Stromal cell of bone marrow (primary cell): ENCODE measurements around the gene CDC14A.
A peak's percentile ranks its signal among the peaks of the same experiment; 100 is the strongest.
"Not testable (repeated sequence)": the region's sequence is repeated elsewhere in the genome, so short reads cannot be mapped to it uniquely, and the experiment has no call there.

Source experiments
- DNase-seq: peaks from one replicate; pipeline ENCODE4 v3.0.0-alpha.2; 2012; ENCODE audit warnings: low read depth

CDC14A gene

DNA sequence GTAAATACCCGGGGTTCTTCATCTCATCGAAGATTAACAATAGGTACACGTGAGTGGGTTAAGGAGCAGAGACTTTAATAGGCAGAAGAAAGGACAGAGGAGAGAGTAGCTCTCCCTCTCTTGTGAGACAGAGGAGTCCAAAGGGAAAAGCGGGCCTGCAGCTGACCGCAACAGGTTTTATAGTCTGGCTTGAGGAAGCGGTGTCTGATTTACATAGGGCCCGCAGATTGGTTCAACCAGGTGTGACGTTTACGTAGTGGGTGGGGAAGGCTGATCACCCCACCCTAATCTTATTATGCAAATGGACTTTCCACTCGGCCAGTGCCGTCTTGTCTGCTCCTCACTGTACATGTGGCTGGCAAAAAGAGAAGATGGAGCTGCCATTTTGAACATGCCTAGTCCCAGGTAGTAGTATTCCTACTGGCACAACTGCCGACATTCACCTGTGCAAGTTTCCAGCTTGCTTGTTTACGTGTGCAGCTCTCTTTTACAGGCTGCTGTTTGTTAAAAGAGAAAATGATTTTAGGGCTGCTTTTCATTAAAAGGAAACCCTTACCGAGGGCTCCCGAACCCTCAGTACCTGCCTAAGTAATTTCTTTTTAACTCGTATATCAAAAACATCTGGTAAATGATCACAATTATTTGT lies 10.6 kb downstream of the CDC14A start:
- DNase-seq, result no peak

DNA sequence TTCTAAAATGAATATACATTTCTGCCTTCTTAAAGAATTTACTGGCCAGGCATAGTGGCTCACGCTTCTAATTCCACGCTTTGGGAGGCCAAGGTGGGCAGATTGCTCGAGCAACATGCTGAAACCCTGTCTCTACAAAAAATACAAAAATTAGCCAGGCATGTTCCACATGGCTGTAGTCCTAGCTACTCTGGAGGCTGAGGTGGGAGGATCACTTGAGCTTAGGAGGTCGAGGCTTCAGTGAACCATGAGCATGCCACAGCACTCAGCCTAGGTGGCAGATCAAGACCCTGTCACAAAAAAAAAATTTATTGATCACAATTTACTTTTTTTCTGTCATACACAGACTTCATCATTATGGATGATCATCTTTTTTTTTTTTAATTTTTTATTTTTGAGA lies 11.5 kb downstream of the CDC14A start:
- no peak for DNase-seq

DNA sequence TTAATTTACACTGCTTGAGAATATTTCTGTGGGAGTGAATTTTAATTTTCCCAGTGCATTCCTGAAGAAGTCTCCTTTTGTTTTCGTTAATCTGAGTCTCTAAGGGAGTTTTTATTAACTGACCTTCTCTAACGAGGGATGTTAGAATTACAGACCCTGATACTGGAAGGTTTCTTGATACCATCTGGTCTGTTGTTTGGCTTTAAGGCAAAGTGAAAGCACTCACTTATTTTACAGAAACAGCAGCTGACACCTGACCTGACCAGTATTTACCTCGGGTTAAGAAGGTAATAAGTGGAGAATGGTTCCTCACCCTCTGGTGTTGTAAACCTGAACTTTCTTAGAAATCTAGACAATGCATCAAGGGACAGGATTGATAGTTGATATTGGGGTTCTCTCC lies 12.4 kb downstream of the CDC14A start:
- DNase-seq, result no peak

DNA sequence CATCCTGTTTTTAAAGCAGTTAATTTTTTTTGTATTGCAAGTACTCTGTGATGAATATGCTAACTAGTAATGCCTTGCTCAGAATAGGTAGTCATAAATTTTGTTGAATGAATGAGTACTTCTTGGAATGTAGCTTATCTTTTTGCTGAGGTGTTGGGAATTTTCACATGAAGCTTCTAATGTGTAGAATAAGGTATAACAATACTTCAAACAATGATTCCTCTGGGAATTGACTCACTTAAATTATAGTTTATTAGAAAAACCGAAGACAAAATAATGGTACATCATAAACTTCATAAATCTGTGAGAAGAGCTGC lies 13.9 kb downstream of the CDC14A start:
- no peak for DNase-seq

DNA sequence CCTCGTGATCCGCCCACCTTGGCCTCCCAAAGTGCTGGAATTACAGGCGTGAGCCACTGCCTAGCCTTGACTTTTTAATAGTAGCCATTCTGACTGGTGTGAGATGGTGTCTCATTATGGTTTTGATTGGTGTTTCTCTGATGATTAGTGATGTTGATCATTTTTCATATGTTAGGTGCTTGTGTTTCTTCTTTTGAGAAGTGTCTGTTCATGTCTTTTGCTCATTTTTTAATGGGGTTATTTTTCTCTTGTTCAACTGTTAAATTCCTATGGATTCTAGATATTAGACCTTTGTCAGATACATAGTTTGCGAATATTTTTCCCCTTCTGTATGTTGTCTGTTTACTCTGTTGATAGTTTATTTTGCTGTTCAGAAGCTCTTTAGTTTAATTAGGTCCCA lies 17.0 kb downstream of the CDC14A start:
- not testable (repeated sequence) for DNase-seq

DNA sequence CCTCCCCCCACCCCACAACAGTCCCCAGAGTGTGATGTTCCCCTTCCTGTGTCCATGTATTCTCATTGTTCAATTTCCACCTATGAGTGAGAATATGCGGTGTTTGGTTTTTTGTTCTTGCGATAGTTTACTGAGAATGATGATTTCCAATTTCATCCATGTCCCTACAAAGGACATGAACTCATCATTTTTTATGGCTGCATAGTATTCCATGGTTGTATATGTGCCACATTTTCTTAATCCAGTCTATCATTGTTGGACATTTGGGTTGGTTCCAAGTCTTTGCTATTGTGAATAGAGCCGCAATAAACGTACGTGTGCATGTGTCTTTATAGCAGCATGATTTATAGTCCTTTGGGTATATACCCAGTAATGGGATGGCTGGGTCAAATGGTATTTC lies 21.6 kb downstream of the CDC14A start:
- not testable (repeated sequence) for DNase-seq

DNA sequence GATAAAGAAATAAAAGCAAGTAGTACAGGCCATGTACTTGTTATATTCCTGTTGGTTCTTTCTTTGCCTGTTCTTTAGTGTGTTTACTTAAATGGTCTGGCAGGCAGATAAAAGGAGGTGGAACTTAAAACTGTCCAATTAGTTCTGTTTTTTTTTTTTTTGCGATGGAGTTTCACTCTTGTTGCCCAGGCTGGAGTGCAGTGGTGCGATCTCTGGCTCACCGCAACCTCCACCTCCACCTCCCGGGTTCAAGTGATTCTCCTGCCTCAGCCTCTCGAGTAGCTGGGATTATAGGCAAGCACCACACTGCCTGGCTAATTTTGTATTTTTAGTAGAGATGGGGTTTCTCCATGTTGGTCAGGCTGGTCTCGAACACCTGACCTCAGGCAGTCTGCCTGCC lies 24.6 kb downstream of the CDC14A start:
- DNase-seq, result not testable (repeated sequence)

DNA sequence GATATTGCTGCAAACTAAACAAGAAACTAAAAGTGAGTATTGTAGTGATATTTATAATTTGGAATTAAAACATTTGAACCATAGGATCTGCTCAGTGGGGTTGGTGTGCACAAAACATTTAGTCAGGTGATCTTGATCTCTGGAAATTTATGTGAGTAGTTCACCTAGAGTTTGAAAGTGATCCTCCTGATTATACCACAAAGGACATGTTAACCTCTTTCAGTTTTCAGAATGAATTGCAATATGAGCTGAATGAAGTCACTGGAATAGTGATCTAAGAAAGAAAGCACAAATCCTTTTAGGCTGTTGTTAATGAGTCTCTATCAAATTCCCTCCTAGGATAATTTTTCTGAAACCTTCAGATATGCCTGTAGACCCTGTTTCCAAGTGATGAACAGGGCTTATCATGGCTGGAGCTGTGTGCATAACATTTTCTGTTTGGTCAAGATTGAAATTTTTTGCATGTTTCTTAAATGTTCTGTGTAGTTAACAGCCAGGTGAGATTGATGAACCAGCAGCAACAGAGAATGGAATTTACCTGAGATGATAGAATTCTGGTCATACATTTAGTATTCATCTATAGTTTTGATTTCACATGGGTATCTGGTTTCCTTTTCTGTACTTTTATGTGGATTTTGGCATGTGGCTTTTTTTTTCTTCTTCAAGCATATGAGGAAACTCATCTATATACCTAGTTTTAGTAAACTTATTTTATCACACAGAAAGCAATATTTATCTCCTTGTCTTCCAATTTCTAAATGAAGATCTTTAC lies 25.5 kb downstream of the CDC14A start:
- DNase-seq, result no peak

DNA sequence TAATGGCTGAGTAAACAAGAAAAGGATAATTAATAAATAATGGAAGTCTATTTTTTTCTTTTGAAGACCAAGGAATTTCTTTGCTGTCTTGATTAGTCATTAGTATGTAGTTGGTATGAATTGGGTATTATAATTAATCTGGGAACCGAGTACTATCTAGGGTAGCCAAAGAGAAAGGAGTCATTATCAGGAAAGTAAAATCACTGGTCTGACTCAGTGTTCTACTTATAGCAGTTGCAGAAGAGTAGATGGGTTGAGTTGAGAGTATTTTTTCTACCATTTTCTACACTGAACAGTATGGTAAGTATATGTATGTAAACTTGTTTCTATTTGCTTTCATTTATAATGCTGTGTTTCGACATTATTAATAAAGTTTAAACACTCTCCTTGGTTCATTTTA lies 26.6 kb downstream of the CDC14A start:
- no peak for DNase-seq

DNA sequence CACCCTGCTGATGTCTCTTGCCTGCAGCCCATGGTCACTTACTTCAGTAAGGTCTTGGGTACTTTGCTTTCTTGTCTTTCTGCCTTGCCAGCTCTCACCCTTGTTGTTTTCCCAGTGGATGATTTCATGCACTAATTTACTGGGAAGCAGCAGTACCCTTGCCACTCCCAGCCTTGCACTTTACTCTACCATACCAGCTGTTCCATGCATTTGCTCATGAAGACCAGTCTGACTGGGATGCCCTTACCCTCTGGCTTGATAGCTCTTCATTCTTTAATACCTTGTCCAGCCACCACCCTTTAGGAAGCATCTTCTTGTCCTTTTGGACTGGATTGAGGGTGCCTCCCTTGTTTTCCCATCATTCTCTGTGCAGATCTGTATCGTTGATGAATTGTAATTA lies 28.3 kb downstream of the CDC14A start:
- DNase-seq, result no peak

DNA sequence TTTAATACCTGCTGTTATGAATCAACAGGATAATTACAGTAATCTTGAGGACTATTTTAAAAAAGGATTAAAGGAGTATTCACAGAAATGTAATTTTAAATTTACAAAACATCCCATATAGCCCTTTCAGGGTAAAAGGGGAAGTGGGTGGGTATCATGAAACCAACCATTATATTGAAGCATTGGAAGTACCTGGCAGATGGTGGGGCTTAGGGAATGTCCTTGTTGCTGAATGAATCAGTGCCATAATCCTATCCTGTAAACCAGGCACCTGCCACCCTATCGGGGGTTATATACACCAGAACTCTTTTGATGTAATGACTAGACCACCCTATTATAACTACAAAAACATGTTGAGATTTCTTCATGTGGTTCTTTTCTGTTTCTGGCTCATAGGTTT lies 30.4 kb downstream of the CDC14A start:
- no peak for DNase-seq

DNA sequence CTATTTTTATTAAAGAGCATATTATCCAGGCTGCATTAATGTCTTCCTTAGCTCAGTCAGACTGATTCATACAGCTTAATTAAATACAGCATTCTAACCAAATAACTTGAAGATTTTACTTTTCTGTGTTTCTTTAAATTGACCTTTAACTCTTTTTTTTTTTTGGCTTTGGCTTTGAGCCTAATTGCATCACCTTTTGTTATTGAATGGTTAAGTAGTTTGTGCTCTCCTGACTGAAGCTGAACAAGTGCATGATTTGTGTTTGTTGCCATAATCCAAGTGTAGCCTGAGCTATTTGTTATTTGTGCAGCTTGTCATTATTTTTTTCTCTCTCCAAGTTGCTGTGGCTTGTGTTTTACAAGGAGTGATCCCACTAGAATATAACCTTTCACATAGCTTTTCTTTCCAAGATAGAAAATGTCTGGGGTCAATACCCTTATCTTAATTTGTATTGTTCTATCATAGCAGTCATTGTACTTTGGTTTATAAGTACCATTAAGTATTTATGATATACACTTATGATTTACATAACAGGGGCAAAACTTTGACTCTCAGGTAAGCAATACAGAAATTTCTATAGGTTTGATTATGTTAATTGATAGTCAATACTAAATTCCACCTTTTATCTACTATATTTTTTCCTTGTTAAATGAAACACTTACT lies 31.6 kb downstream of the CDC14A start:
- no peak for DNase-seq

DNA sequence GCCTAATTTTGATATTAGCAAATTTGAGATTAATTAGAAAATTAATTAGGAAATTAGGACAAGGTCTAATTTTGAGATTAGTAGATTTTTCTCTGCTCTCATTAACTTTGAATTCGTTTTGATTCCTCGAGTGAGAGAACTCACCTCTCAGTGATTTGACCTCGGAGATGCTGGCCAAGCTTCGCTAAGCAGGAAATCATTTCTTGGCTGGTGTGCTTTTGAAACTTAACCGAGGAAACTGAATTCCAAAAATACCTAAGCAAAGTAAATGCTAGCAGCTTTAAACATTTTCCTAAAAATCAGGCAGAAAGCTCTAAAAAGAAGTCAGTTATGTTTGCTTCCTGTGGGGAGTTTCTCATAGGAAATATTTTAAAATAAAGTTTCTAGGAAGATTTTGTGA lies 34.9 kb downstream of the CDC14A start:
- DNase-seq, result peak; percentile 6

DNA sequence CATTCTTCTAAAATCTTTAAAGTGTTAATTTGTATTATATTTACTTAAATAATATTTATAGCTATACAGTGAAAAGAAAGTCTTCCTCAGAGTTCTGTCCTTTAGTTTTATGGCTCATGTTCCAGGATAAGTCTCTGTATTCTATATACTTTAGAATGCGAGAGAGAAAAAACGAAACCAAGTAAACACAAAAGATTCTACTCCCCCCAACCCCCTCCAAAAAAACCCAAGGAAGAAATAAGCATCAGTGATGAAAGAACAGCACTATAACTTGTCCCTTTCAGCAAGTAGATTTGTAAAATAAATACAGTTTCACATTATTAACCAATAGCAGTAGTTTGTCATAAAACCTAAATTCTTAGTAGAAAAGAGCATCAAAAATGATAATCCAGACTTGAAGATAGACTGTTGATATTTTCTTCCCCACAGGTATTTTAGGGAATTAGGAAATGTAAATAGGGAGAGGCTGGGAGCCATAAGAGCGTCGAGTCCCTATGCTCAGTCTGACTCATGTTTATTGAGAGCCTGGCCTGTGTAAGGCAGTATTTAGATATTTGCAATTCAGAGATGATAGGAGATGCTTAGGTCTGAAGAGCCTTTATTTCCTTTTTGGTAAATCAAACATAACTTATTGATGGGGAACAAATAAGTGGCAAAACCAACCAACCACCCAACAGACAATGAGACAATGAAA lies 35.5 kb downstream of the CDC14A start:
- no peak for DNase-seq

DNA sequence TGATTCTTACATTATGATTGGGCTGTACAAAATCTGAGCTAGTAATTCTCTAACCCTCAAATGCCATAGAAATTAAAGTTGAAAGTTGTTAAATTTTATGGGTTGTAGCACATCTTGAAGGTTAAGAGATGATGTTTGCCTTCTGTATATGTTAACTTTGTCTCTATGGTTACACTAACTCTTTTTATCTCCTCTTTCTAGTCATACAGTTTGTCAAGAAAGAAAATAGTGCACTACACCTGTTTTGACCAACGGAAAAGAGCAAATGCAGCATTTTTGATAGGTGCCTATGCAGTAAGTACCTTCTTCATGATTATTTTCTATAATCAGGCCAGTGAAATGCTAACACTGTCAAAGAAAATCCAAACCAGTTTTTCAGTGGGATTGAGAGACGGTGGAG lies 38.2 kb downstream of the CDC14A start:
- no peak for DNase-seq

DNA sequence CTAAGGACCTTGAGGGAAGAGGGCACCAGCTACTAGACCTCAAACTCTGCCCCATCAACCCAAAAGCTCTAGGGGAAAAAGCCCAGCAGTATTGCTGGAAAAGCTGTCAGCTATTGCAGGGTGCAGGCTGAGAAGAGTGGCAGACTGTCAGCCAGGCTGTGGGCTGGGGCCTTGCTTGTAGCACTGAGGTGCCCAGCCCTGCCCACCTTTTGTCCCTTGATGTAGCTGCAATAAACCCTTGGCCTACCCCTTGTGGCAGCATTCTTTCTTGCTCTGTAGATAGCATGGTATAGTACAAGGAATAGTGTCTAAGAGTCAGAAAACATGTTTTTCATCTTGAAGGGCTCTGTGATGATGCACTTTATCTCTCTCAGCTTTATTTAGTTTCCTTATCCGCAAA lies 39.4 kb downstream of the CDC14A start:
- DNase-seq, result no peak

DNA sequence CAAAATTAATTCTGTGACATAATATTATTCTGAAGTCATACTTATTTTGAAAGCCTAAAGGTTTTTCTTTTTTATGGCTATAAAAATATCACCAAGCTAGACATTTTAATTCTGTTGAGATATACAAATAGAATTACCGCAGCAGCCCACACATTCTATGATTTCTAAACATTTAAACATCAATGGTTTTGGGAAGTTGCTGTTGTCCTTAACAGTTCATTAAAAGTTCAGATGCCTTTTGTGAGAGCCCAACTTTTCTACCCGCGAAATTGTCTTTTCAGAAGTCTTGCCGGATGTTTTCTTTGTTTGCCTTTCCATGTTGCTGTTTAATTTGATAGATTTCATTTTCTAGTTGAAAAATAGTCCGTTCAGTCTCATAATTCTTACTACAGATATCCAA lies 40.5 kb downstream of the CDC14A start:
- DNase-seq, result no peak

DNA sequence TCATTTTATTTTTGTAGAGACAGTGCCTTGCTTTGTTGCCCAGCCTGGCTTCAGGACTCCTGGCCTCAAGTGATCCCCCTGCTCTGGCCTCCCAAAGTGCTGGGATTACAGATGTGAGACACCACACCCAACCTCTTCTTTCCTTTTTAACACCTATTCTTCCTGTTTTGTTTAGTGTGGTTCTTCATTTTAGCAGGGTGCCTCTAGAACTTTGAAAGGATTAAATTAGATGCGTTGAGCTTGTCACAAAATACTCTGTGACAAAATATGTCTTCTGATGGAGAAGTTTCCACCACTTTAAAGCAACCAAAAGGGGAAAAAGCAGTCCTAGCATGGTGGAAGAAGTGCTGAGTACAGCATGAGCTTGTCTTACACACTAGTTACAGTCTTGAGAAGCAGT lies 42.0 kb downstream of the CDC14A start:
- no peak for DNase-seq

DNA sequence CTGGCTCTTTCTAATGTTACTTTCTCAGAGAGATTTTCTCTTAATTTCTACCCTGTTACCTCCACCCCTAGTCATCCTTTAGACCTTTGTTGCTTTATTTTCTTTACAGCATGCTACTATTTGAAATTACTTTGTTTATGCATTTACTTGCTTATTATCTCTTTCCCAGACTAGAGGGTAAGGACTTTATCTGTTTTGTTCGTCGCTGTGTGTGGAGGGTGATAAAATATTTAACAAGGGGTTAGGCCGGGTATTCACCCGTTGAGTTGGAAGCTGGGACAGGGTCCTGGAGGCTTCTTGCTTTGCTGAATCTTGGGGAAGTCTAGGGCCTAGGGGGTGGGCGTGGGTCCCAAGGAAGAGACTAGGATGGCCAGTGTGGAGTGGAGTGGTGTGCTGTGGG lies 43.6 kb downstream of the CDC14A start:
- no peak for DNase-seq

DNA sequence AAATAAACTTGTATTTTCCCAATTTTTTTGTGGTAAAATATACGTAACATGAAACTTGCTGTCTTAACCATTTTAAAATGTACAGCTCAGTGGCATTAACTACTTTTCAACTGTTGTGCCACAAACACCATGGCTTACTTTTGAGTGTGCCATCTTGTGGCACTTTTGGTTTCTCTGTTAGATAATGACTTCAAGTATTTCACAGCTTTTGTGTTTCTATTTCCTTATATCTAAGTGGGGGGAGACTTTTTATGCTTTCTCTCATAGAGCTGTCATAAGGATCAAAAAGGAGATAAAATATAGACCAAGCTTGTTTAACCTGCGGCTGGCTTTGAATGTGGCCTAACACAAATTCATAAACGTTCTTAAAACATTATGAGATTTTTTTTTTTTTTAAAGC lies 44.3 kb downstream of the CDC14A start:
- no peak for DNase-seq

DNA sequence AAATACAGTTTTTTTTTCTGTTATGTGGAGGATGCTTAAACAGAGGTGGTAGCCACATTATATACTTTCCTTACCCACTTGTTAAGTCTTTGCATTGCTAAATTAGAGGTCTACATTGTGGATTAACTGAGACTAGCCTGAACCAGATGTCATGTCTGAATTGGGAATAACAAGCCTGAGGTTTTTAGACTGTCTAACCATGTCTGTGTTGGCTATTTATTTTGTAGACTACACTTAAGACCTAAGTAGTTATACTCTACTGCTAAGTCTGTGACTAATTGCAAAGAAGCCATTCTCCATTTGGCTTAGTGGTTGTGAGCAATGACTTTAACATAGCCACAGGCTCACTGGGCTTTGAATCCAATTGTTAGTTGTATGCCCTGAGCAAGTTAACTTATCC lies 45.4 kb downstream of the CDC14A start:
- no peak for DNase-seq

DNA sequence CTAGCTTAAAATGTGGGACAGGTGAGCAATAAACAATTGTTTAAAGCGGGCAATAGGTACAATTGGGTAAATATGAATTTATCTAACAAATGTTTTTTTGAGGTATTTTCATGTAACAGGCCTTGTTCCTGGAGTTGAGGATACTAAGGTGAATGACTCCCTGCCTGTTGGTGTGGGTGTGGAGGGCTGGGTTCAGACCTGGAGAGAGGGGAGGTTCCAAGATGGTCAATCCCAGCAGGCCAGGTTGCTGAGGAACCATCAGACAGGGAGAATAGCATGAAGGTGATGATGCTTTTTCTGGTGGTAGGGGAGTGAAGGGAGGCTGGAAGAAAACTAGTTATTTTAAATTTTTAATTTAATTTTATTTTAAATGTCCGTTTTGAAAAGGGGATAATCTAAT lies 46.3 kb downstream of the CDC14A start:
- no peak for DNase-seq

DNA sequence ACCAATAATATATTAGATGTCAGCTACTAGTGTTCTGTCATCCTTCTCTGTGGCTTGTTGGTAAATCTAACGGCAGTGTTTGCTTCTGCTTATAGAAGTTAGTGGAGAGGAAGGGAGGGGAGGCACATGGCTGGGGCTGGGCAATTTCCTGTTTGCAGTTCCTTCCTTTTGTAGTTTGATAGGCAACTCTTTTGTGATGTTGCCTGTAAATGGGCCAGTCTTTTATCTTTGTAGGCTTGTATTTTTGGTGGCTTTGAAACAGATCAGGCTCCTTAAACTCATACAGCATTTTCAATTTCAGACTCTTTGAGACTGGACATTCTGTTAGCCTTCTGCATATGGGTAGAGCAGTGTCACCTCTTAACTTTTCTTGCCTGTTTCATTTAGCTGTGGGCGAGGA lies 48.1 kb downstream of the CDC14A start:
- no peak for DNase-seq
